ENCODE results near the gene MAG.

The MAG gene

DNA sequence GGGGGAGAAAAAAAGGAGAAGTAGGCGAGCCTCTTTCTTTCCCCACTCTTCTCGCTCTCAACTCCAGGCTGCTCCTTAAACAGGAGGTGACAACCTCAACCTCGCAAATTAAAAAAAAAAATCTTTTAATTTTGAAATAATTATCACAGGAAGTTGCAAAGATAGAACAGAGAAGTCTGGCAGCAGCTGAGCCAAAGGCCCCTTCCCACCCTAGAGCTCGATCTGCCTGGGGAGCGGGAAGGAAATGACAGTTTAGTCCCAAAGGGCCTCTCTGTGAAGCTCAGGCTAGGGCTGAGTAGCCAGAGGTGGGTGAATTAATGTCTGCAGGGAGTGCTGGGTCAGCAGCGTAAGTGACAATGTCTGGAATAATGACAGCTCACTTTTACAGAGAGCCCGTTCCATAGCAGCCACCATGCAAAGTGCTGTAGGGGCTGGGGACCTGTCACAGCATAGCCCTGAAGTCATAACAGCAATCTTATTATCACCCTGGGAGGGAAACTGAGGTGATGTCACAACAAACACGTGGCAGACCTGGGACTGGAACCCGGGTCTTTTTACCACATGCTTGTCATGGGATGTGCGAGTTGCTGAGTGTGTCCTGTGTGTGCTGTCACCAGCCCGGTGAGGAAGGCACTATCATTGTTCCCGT is 28.2 kb downstream of the MAG start:
- no peaks in the 10 kb centered on the region for H3K27me3 ChIP-seq (ENCODE audit: control insufficient read depth, insufficient read depth, low read length)
- no peaks in the 10 kb centered on the region for H3K9me3 ChIP-seq (ENCODE audit: control insufficient read depth, low read length)
- peaks cover 7% of the 10 kb centered on the region for H3K4me1 ChIP-seq (ENCODE audit: control insufficient read depth, insufficient read depth, low read length)
- H3K36me3 ChIP-seq (ENCODE audit: control insufficient read depth, insufficient read depth, low read length), result no peaks in the 10 kb centered on the region
- H3K4me3 ChIP-seq (ENCODE audit: low read length), result no peak overlapping the region
- H3K9ac ChIP-seq (ENCODE audit: low read length), result no peak overlapping the region

DNA sequence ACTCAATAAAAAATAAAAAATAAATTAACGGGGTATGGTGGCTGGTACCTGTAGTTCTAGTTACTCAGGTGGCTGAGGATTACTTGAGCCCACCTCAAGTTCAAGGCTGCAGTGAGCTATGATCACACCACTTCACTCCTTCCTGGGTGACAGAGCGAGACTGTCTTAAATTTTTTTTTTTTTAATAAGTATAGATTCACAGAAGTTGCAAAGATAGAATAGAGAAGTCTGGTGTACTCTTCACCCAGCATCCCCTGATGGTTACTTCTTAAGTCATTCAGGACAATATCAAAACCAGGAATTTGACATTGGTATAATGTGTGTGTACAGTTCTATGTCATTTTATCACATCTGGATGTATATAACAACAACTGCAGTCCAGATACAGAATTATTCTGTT is 29.3 kb downstream of the MAG start:
- H3K9ac ChIP-seq (ENCODE audit: low read length), result no peak overlapping the region
- H3K27me3 ChIP-seq (ENCODE audit: control insufficient read depth, insufficient read depth, low read length), result no peaks in the 10 kb centered on the region
- H3K9me3 ChIP-seq (ENCODE audit: control insufficient read depth, low read length), result no peaks in the 10 kb centered on the region
- peaks cover 7% of the 10 kb centered on the region for H3K4me1 ChIP-seq (ENCODE audit: control insufficient read depth, insufficient read depth, low read length)
- no peaks in the 10 kb centered on the region for H3K36me3 ChIP-seq (ENCODE audit: control insufficient read depth, insufficient read depth, low read length)
- H3K4me3 ChIP-seq (ENCODE audit: low read length), result no peak overlapping the region

DNA sequence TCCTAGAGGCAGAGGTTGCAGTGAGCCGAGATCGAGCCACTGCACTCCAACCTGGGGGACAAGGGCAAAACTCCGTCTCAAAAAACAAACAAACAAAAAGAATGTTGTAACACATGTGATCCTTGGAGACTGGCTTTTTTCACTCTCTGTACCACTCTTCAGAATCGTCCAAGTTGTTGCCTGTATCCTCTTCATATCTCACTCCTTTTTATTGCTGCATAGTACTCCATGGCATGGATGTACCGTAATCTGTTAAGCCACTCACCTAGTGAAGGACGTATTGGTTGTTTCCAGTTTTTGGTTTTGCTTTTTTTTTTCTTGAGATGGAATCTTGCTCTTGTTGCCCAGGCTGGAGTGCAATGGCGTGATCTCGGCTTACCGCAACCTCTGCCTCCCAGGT is 30.1 kb downstream of the MAG start:
- no peaks in the 10 kb centered on the region for H3K27me3 ChIP-seq (ENCODE audit: control insufficient read depth, insufficient read depth, low read length)
- H3K4me3 ChIP-seq (ENCODE audit: low read length), result no peak overlapping the region
- no peak overlapping the region for H3K9ac ChIP-seq (ENCODE audit: low read length)
- no peaks in the 10 kb centered on the region for H3K36me3 ChIP-seq (ENCODE audit: control insufficient read depth, insufficient read depth, low read length)
- no peaks in the 10 kb centered on the region for H3K9me3 ChIP-seq (ENCODE audit: control insufficient read depth, low read length)
- H3K4me1 ChIP-seq (ENCODE audit: control insufficient read depth, insufficient read depth, low read length), result peaks cover 7% of the 10 kb centered on the region

DNA sequence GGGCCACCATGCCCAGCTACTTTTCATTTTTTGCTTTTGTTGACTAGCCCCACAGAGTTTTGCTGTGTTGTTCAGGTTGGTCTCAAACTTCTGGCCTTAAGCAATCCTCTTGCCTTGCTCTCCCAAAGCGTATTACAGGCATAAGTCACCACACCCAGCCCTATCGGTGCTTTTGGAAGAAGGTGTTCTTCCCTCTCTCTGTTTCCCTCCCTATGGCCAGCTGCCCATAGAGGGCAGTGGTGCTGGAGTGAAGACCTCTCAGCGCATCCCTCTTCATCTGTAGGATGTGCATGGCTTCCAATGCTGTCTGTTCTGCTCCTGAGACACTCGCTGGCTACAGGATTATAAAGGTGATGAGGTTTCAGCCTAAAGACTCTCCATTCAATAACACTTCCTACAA is 35.7 kb downstream of the MAG start:
- Histone ChIP-seq H3K4me3 (ENCODE audit: low read length) (no peak overlapping the region), H3K27me3 (ENCODE audit: control insufficient read depth, insufficient read depth, low read length) (no peaks in the 10 kb centered on the region), H3K4me1 (ENCODE audit: control insufficient read depth, insufficient read depth, low read length) (no peaks in the 10 kb centered on the region), H3K36me3 (ENCODE audit: control insufficient read depth, insufficient read depth, low read length) (no peaks in the 10 kb centered on the region), H3K9ac (ENCODE audit: low read length) (no peak overlapping the region), H3K9me3 (ENCODE audit: control insufficient read depth, low read length) (no peaks in the 10 kb centered on the region)

DNA sequence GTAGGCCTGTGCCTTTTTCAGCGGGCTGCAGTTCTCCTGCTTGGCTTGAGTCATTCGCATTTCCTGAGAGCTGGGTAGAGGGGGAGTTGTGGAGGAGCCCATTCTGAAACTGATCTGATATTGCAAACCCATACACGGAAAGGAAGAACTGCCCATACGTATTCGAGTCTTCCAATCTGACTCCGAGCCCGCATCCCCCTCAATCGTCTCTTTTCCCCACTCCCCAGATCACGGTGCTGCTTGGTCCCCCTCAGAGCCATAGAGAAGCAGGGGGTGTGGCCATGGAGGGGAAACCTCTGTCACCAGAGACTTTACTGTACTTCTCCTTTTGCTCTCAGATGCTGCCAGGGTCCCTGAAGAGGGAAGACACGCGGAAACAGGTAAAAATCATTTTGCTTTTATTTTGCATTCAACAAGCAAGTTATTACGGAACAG is 36.9 kb downstream of the MAG start, which contains the start of gene CD22:
Gene CD22, plus strand, starts transcription at position 337 of the 435 bp plus-strand sequence. CDS start 2,854 bp downstream, outside the sequence.
- Histone ChIP-seq H3K36me3 (ENCODE audit: control insufficient read depth, insufficient read depth, low read length) (no peaks in the 10 kb centered on the region), H3K9me3 (ENCODE audit: control insufficient read depth, low read length) (no peaks in the 10 kb centered on the region), H3K4me1 (ENCODE audit: control insufficient read depth, insufficient read depth, low read length) (no peaks in the 10 kb centered on the region), H3K4me3 (ENCODE audit: low read length) (no peak within 1 kb of the TSS), H3K27me3 (ENCODE audit: control insufficient read depth, insufficient read depth, low read length) (no peaks in the 10 kb centered on the region), H3K9ac (ENCODE audit: low read length) (no peak within 1 kb of the TSS)

DNA sequence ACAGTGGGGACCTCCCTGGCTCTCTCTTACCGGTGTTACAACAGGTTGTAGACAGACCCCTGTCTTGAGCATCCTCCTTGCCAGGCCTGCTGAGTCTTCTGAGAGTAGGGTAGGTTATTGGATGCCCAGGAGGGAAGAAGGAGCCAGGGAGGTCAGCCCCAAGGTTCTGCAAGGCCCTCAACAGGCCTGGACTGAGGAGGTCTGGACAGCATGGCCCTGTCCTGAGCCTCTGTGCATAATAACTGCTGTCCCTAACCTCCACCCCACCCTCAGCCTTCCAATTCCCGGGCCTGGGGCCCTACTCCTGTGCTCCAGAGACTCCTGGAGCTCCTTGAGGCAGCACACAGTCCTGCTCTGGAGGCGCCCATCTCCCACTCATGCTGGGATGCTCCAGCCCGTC is 37.4 kb downstream of the MAG start:
- Histone ChIP-seq H3K4me1 (ENCODE audit: control insufficient read depth, insufficient read depth, low read length) (no peaks in the 10 kb centered on the region), H3K36me3 (ENCODE audit: control insufficient read depth, insufficient read depth, low read length) (no peaks in the 10 kb centered on the region), H3K9me3 (ENCODE audit: control insufficient read depth, low read length) (no peaks in the 10 kb centered on the region), H3K9ac (ENCODE audit: low read length) (no peak overlapping the region), H3K27me3 (ENCODE audit: control insufficient read depth, insufficient read depth, low read length) (no peaks in the 10 kb centered on the region), H3K4me3 (ENCODE audit: low read length) (no peak overlapping the region)

DNA sequence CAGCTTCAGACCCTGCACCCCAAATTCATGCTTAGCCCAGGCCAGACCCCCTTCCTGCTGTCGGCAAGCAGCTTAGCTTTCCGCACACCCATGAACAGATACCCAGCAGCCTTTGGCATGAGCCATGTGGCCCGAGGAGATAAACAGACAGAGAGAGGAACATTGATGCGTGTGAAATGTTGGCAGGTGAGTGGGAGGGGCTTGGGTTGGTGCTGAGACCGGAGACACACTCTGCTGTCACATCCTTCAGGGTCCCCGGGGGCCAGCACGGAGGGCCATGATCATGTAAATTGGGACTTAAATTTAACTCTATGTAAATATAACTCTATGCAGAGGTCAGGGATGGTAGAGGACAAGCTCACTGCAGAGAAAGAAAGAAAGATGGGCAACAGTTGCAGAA is 38.5 kb downstream of the MAG start:
- Histone ChIP-seq H3K4me3 (ENCODE audit: low read length) (no peak overlapping the region), H3K36me3 (ENCODE audit: control insufficient read depth, insufficient read depth, low read length) (no peaks in the 10 kb centered on the region), H3K27me3 (ENCODE audit: control insufficient read depth, insufficient read depth, low read length) (no peaks in the 10 kb centered on the region), H3K9ac (ENCODE audit: low read length) (no peak overlapping the region), H3K4me1 (ENCODE audit: control insufficient read depth, insufficient read depth, low read length) (no peaks in the 10 kb centered on the region), H3K9me3 (ENCODE audit: control insufficient read depth, low read length) (no peaks in the 10 kb centered on the region)

DNA sequence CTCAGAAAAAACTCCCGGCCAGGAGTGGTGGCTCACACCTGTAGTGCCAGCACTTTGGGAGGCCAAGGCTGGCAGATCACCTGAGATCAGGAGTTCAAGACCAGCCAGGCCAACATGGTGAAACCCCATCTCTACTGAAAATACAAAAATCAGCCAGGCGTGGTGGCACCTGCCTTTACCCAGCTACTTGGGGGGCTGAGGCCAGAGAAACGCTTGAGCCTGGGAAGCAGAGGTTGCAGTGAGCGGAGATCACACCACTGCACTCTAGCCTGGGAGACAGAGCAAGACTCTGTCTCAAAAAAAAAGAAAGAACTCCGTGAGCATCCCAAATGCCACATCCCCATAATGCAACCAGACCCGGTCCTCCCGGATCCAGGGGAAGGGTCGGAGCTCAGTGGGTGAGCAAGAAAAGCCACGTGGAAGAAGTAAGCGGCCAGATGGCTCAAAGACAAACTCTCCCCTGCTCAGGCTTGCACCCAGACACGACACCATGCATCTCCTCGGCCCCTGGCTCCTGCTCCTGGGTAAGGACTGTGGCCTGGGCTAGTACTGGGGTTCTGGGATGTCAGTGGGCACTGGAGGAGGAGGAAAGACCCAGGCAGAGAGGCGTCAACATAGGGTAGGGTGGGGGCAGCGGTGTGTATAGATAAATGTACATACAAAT is 39.7 kb downstream of the MAG start:
- Histone ChIP-seq H3K4me3 (ENCODE audit: low read length) (no peak overlapping the region), H3K4me1 (ENCODE audit: control insufficient read depth, insufficient read depth, low read length) (no peaks in the 10 kb centered on the region), H3K27me3 (ENCODE audit: control insufficient read depth, insufficient read depth, low read length) (no peaks in the 10 kb centered on the region), H3K9me3 (ENCODE audit: control insufficient read depth, low read length) (no peaks in the 10 kb centered on the region), H3K36me3 (ENCODE audit: control insufficient read depth, insufficient read depth, low read length) (no peaks in the 10 kb centered on the region), H3K9ac (ENCODE audit: low read length) (no peak overlapping the region)

DNA sequence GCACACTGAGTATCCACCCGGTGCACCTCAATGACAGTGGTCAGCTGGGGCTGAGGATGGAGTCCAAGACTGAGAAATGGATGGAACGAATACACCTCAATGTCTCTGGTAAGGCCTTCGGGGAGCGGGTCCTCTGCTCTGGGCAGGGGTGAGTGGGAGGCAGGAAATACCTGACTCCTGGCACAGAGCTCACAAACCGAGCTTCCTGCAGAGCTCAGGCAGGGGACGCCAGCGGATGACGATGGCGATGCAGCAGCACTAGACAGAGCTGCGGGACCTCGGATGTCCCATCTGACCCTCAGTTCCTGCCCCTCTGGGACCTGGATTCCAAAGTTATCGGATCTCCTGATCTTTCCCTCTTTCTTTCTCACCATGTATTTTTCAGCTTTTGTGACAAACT is 40.9 kb downstream of the MAG start:
- Histone ChIP-seq H3K36me3 (ENCODE audit: control insufficient read depth, insufficient read depth, low read length) (no peaks in the 10 kb centered on the region), H3K9me3 (ENCODE audit: control insufficient read depth, low read length) (no peaks in the 10 kb centered on the region), H3K4me1 (ENCODE audit: control insufficient read depth, insufficient read depth, low read length) (no peaks in the 10 kb centered on the region), H3K27me3 (ENCODE audit: control insufficient read depth, insufficient read depth, low read length) (no peaks in the 10 kb centered on the region), H3K9ac (ENCODE audit: low read length) (no peak overlapping the region), H3K4me3 (ENCODE audit: low read length) (no peak overlapping the region)

DNA sequence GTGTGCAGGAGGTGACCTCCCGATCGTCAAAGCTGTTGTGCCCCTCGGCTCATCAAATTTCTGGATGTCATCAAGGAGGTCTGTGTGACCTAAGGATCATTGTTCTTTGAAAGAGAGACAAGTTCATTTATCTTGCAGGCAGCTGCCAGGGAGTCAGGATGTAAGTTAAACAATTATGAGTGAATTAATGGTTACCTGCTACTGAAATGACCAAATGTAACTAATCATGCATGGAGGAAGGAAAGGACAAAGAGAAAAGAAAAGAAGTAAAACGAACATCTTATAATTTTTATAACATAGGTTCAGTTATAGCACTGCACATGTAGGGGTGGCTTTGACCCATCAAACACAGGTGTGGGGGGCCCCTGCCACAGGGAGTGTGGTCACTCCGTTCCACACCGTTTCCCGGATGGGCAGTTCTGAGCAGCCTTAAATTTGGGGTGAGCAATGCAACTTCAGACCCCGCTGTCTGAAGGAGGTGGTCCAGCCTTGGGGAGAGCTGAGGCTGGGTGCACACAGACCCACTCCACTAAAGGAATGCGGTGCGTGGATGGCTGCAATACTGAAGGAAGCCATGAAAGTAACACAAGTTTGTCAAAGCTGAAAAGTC is 42.3 kb downstream of the MAG start:
- Histone ChIP-seq H3K9ac (ENCODE audit: low read length) (no peak overlapping the region), H3K4me1 (ENCODE audit: control insufficient read depth, insufficient read depth, low read length) (no peaks in the 10 kb centered on the region), H3K4me3 (ENCODE audit: low read length) (no peak overlapping the region), H3K27me3 (ENCODE audit: control insufficient read depth, insufficient read depth, low read length) (no peaks in the 10 kb centered on the region), H3K36me3 (ENCODE audit: control insufficient read depth, insufficient read depth, low read length) (no peaks in the 10 kb centered on the region), H3K9me3 (ENCODE audit: control insufficient read depth, low read length) (no peaks in the 10 kb centered on the region)

DNA sequence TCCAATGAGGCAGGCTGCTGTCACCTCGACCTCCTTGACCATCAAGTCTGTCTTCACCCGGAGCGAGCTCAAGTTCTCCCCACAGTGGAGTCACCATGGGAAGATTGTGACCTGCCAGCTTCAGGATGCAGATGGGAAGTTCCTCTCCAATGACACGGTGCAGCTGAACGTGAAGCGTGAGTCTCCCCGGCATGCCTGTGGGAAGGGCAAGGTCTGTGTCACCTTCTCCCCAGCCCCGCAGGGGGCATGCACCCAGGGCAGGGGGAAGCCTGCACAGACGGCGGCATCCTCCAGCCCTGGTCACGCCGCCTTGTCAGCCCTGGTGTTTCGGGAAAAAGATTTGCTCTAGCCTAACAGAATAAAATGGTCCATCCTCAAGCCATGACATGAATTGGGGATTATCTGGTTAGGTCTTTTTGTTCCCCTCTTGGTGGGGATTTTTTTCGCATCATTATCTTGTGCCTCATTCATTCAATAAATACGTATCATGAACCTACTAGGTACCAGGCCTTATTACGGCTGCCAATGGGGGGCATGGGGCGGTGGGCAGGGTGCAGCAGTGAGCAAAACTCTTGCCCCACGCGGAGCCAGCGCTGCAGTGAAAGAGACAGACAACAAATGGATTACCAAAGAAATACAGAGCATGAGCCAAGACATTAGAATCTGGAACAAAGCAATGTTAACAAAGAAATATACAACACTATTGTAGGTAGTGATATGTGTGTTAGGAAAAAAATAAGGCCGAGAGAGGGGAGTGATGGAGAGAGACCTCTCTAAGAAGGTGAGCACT is 44.4 kb downstream of the MAG start:
- no peak overlapping the region for H3K4me3 ChIP-seq (ENCODE audit: low read length)
- no peaks in the 10 kb centered on the region for H3K27me3 ChIP-seq (ENCODE audit: control insufficient read depth, insufficient read depth, low read length)
- H3K4me1 ChIP-seq (ENCODE audit: control insufficient read depth, insufficient read depth, low read length), result no peaks in the 10 kb centered on the region
- H3K9ac ChIP-seq (ENCODE audit: low read length), result no peak overlapping the region
- H3K9me3 ChIP-seq (ENCODE audit: control insufficient read depth, low read length), result no peaks in the 10 kb centered on the region
- H3K36me3 ChIP-seq (ENCODE audit: control insufficient read depth, insufficient read depth, low read length), result no peaks in the 10 kb centered on the region

Data from mucosa of stomach (tissue), 1 donor.